SK-N-SH treated with all-trans-retinoic acid at 6 μM for 48 hours (cell line): Measurements from ENCODE around the gene GDPGP1.

Experiments used
- ESRRG ChIP-seq: fragments of 250-450 bp; sonication (Bioruptor Pico); IDR thresholded peaks from 2 replicates; pipeline ENCODE4 v1.6.1; 2021; ENCODE audit warnings: mild to moderate bottlenecking
- RARB ChIP-seq: fragments of 250-450 bp; sonication (Bioruptor Pico); IDR thresholded peaks from 2 replicates; pipeline ENCODE4 v1.8.0; 2021; ENCODE audit warnings: mild to moderate bottlenecking, moderate library complexity
- TCF4 ChIP-seq: fragments of 250-450 bp; sonication (Bioruptor Pico); IDR thresholded peaks from 2 replicates; pipeline ENCODE4 v1.8.0; 2021; ENCODE audit warnings: mild to moderate bottlenecking, moderate library complexity, borderline replicate concordance
- TF ChIP-seq, protein P1 (sequence below): fragments of 250-450 bp; sonication (Bioruptor Pico); IDR thresholded peaks from 2 replicates; pipeline ENCODE4 v1.5.0; 2020; ENCODE audit warnings: mild to moderate bottlenecking, moderate library complexity

- TF ChIP-seq TCF4 (CRISPR knock-in tag) (peak; percentile 27; the same call in 1 of the 2 replicates), RARB (no peak), ESRRG (CRISPR knock-in tag) (no peak)
- TF ChIP-seq, protein P1, sequence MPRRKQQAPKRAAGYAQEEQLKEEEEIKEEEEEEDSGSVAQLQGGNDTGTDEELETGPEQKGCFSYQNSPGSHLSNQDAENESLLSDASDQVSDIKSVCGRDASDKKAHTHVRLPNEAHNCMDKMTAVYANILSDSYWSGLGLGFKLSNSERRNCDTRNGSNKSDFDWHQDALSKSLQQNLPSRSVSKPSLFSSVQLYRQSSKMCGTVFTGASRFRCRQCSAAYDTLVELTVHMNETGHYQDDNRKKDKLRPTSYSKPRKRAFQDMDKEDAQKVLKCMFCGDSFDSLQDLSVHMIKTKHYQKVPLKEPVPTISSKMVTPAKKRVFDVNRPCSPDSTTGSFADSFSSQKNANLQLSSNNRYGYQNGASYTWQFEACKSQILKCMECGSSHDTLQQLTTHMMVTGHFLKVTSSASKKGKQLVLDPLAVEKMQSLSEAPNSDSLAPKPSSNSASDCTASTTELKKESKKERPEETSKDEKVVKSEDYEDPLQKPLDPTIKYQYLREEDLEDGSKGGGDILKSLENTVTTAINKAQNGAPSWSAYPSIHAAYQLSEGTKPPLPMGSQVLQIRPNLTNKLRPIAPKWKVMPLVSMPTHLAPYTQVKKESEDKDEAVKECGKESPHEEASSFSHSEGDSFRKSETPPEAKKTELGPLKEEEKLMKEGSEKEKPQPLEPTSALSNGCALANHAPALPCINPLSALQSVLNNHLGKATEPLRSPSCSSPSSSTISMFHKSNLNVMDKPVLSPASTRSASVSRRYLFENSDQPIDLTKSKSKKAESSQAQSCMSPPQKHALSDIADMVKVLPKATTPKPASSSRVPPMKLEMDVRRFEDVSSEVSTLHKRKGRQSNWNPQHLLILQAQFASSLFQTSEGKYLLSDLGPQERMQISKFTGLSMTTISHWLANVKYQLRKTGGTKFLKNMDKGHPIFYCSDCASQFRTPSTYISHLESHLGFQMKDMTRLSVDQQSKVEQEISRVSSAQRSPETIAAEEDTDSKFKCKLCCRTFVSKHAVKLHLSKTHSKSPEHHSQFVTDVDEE (CRISPR knock-in tag) = no peak
These were observed 42.1 kb upstream of the GDPGP1 start for GRCh38 chr15:90191794-90192509.
